ENCODE data around the gene CLSTN1.

Gene CLSTN1

DNA sequence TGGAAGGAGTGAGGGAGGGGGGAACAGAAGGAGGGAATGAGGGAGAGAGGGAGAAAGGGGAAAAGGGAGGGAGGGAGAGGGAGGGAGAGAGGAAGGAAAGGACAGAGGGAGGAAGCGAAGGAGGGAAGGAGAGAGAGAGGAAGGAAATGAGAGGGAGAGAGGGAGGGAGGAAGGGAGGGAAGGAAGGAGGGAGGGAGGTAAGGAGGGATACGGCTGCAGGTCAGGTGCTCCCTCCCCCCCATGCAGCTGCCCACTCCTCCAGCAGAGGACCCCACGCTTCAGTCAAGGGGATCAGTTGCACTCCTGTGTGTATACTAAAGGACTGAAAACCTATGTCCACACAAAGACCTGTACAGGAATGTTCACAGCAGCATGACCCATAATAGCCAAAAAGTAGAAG is 54.8 kb downstream of the CLSTN1 start:
- Histone ChIP-seq H2AK5ac (ENCODE audit: low read length) (no peak overlapping the region), H4K12ac (ENCODE audit: low read depth, low read length) (no peak overlapping the region), H3K4me3 (ENCODE audit: low read depth, low read length) (no peak overlapping the region), H3K9me3 (ENCODE audit: insufficient read depth, low read depth, low read length) (no peaks in the 10 kb centered on the region), H3K27me3 (ENCODE audit: insufficient read depth, low read length) (no peaks in the 10 kb centered on the region), H2BK120ac (ENCODE audit: insufficient read depth, low read length, poor library complexity) (no peak overlapping the region), H3K4ac (ENCODE audit: low read depth, low read length) (no peak overlapping the region), H4K91ac (ENCODE audit: low read depth, low read length) (no peak overlapping the region), H3K79me2 (ENCODE audit: control insufficient read depth, insufficient read depth, low read length, poor library complexity) (no peaks in the 10 kb centered on the region), H3K14ac (ENCODE audit: low read length) (no peak overlapping the region), H3K4me2 (ENCODE audit: low read length) (no peak overlapping the region), H3K27ac (ENCODE audit: low read depth, low read length) (no peak overlapping the region), H4K8ac (ENCODE audit: low read depth, low read length) (no peak overlapping the region), H2AFZ (ENCODE audit: insufficient read depth, low read length, poor library complexity) (no peak overlapping the region), H3K79me1 (ENCODE audit: low read length) (no peaks in the 10 kb centered on the region), H2BK12ac (ENCODE audit: low read length) (no peak overlapping the region), H3K23ac (ENCODE audit: low read length) (no peak overlapping the region), H3K36me3 (ENCODE audit: control insufficient read depth in 1 of 2, insufficient read depth in 2 of 2, low read length in 2 of 2) (peaks cover 2 to 5% of the 10 kb centered on the region in 2 experiments), H3K18ac (ENCODE audit: low read length) (no peak overlapping the region), H2BK5ac (ENCODE audit: low read depth, low read length, poor library complexity) (no peak overlapping the region), H3K9ac (ENCODE audit: low read length) (no peak overlapping the region), H3K4me1 (ENCODE audit: control insufficient read depth in 1 of 2, insufficient read depth in 2 of 2, low read length in 2 of 2) (no peaks in the 10 kb centered on the region)
- DNase-seq, result no peak
- no CpG with 5 or more reads among the region's 3 CpGs for WGBS (ENCODE audit: extremely low coverage, insufficient coverage, insufficient read length)

DNA sequence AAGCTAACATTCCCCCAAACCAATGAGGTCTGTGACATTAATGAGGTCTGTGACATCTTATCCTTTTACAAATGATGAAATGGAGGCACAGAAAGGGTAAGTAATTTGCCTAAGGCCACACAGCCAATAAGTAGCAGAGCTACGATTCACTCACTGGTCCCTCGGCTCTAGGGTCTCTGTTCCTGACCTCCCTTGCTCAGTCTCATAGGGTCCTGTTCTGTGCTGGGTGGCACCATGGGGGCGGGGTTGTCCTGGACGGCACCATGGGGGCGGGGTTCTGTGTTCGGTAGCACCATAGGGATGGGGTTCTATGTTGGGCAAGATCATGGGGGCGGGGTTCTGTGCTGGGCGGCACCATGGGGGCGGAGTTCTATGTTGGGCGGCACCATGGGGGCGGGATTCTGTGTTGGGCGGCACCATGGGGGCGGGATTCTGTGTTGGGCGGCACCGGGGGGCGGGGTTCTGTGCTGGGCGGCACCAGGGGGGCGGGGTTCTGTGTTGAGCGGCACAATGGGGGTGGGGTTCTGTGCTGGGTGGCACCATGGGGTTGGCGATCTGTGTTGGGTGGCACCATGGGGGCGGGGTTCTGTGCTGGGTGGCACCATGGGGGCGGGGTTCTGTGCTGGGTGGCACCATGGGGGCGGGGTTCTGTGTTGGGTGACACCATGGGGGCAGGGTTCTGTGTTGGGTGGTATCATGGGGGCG is 55.6 kb downstream of the CLSTN1 start:
- H3K23ac ChIP-seq (ENCODE audit: low read length), result no peak overlapping the region
- H3K9ac ChIP-seq (ENCODE audit: low read length), result no peak overlapping the region
- H3K4ac ChIP-seq (ENCODE audit: low read depth, low read length), result no peak overlapping the region
- H3K9me3 ChIP-seq (ENCODE audit: insufficient read depth, low read depth, low read length), result no peaks in the 10 kb centered on the region
- H2BK5ac ChIP-seq (ENCODE audit: low read depth, low read length, poor library complexity), result no peak overlapping the region
- H3K4me1 ChIP-seq (ENCODE audit: control insufficient read depth in 1 of 2, insufficient read depth in 2 of 2, low read length in 2 of 2), result no peaks in the 10 kb centered on the region
- H3K14ac ChIP-seq (ENCODE audit: low read length), result no peak overlapping the region
- H2AFZ ChIP-seq (ENCODE audit: insufficient read depth, low read length, poor library complexity), result no peak overlapping the region
- H2BK12ac ChIP-seq (ENCODE audit: low read length), result no peak overlapping the region
- no peak overlapping the region for H3K4me3 ChIP-seq (ENCODE audit: low read depth, low read length)
- no peak overlapping the region for H4K91ac ChIP-seq (ENCODE audit: low read depth, low read length)
- H3K79me2 ChIP-seq (ENCODE audit: control insufficient read depth, insufficient read depth, low read length, poor library complexity), result no peaks in the 10 kb centered on the region
- no peak overlapping the region for H3K4me2 ChIP-seq (ENCODE audit: low read length)
- H4K8ac ChIP-seq (ENCODE audit: low read depth, low read length), result no peak overlapping the region
- DNase-seq, result peak in 1 of 2 donors; percentile 37
- no peaks in the 10 kb centered on the region for H3K79me1 ChIP-seq (ENCODE audit: low read length)
- H2BK120ac ChIP-seq (ENCODE audit: insufficient read depth, low read length, poor library complexity), result no peak overlapping the region
- H3K27ac ChIP-seq (ENCODE audit: low read depth, low read length), result no peak overlapping the region
- H3K36me3 ChIP-seq (ENCODE audit: control insufficient read depth in 1 of 2, insufficient read depth in 2 of 2, low read length in 2 of 2), result peaks cover 2 to 7% of the 10 kb centered on the region in 2 experiments
- H3K27me3 ChIP-seq (ENCODE audit: insufficient read depth, low read length), result no peaks in the 10 kb centered on the region
- H4K12ac ChIP-seq (ENCODE audit: low read depth, low read length), result no peak overlapping the region
- no CpG with 5 or more reads among the region's 24 CpGs for WGBS (ENCODE audit: extremely low coverage, insufficient coverage, insufficient read length)
- no peak overlapping the region for H3K18ac ChIP-seq (ENCODE audit: low read length)
- H2AK5ac ChIP-seq (ENCODE audit: low read length), result no peak overlapping the region

DNA sequence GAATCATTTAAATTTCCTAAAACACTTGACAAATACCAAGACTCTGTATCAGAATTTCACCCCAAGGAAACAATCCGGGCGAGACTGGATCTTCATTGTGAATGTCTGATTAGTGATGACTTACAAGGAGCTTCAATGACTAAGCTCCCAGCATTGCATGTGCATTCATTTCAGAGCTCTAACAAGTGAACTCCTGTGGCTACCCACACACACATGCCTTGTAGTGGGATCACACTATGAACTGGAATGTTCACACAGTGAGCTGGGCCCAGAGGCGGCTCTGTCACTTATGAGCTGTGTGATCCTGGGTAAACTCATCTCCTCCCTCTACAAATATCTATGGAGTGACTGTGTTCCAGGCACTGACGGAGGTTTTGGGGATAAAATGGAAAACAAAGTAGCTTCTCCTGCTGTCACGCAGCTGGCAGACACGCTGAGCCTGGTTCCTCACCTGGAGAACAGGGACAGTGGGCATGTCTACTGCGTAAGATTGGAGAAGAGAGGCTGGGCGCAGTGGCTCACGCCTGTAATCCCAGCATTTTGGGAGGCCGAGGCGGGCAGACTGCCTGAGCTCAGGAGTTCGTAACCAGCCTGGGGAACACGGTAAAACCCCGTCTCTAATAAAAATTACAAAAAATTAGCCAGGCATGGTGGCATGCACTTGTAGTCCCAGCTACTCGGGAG is 56.9 kb downstream of the CLSTN1 start:
- Histone ChIP-seq H3K27me3 (ENCODE audit: insufficient read depth, low read length) (no peaks in the 10 kb centered on the region), H3K79me2 (ENCODE audit: control insufficient read depth, insufficient read depth, low read length, poor library complexity) (no peaks in the 10 kb centered on the region), H3K14ac (ENCODE audit: low read length) (no peak overlapping the region), H3K27ac (ENCODE audit: low read depth, low read length) (no peak overlapping the region), H2BK12ac (ENCODE audit: low read length) (no peak overlapping the region), H4K12ac (ENCODE audit: low read depth, low read length) (no peak overlapping the region), H3K36me3 (ENCODE audit: control insufficient read depth in 1 of 2, insufficient read depth in 2 of 2, low read length in 2 of 2) (peaks cover under 1 to 3% of the 10 kb centered on the region in 2 experiments), H2BK120ac (ENCODE audit: insufficient read depth, low read length, poor library complexity) (no peak overlapping the region), H3K4me3 (ENCODE audit: low read depth, low read length) (no peak overlapping the region), H4K91ac (ENCODE audit: low read depth, low read length) (no peak overlapping the region), H3K23ac (ENCODE audit: low read length) (no peak overlapping the region), H3K4me1 (ENCODE audit: control insufficient read depth in 1 of 2, insufficient read depth in 2 of 2, low read length in 2 of 2) (no peaks in the 10 kb centered on the region), H3K18ac (ENCODE audit: low read length) (no peak overlapping the region), H3K4me2 (ENCODE audit: low read length) (no peak overlapping the region), H2AFZ (ENCODE audit: insufficient read depth, low read length, poor library complexity) (no peak overlapping the region), H4K8ac (ENCODE audit: low read depth, low read length) (no peak overlapping the region), H3K9ac (ENCODE audit: low read length) (no peak overlapping the region), H3K4ac (ENCODE audit: low read depth, low read length) (no peak overlapping the region), H3K9me3 (ENCODE audit: insufficient read depth, low read depth, low read length) (no peaks in the 10 kb centered on the region), H3K79me1 (ENCODE audit: low read length) (no peaks in the 10 kb centered on the region), H2BK5ac (ENCODE audit: low read depth, low read length, poor library complexity) (no peak overlapping the region), H2AK5ac (ENCODE audit: low read length) (no peak overlapping the region)
- DNase-seq, result peak; percentile 99
- WGBS (ENCODE audit: extremely low coverage, insufficient coverage, insufficient read length), result no CpG with 5 or more reads among the region's 15 CpGs

DNA sequence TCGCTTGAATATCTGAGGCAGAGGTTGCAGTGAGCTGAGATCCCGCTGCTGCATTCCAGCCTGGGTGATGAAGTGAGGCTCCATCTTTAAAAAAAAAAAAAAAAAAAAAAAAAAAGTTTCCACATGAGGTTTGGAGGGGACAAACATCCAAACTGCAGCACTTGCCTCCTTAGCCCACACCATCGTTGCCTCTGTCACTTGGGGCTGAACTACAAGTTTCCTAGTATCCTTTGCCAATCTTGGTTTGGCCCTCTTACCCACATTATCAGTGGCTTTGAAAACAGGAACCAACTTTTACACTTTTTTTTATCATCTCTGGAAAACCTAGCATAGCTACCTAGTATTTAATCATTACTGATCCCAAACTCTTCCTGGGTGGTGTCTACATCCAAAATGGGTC is 59.2 kb downstream of the CLSTN1 start:
- Histone ChIP-seq H2BK120ac (ENCODE audit: insufficient read depth, low read length, poor library complexity) (no peak overlapping the region), H3K14ac (ENCODE audit: low read length) (no peak overlapping the region), H2BK12ac (ENCODE audit: low read length) (no peak overlapping the region), H3K9me3 (ENCODE audit: insufficient read depth, low read depth, low read length) (no peaks in the 10 kb centered on the region), H3K23ac (ENCODE audit: low read length) (no peak overlapping the region), H3K4ac (ENCODE audit: low read depth, low read length) (no peak overlapping the region), H3K79me2 (ENCODE audit: control insufficient read depth, insufficient read depth, low read length, poor library complexity) (no peaks in the 10 kb centered on the region), H3K18ac (ENCODE audit: low read length) (no peak overlapping the region), H3K36me3 (ENCODE audit: control insufficient read depth in 1 of 2, insufficient read depth in 2 of 2, low read length in 2 of 2) (peaks cover 2 to 3% of the 10 kb centered on the region in 2 experiments), H2AFZ (ENCODE audit: insufficient read depth, low read length, poor library complexity) (no peak overlapping the region), H3K4me3 (ENCODE audit: low read depth, low read length) (no peak overlapping the region), H3K27ac (ENCODE audit: low read depth, low read length) (no peak overlapping the region), H3K4me1 (ENCODE audit: control insufficient read depth in 1 of 2, insufficient read depth in 2 of 2, low read length in 2 of 2) (no peaks in the 10 kb centered on the region), H3K4me2 (ENCODE audit: low read length) (no peak overlapping the region), H2AK5ac (ENCODE audit: low read length) (no peak overlapping the region), H2BK5ac (ENCODE audit: low read depth, low read length, poor library complexity) (no peak overlapping the region), H3K79me1 (ENCODE audit: low read length) (no peaks in the 10 kb centered on the region), H3K27me3 (ENCODE audit: insufficient read depth, low read length) (no peaks in the 10 kb centered on the region), H4K8ac (ENCODE audit: low read depth, low read length) (no peak overlapping the region), H4K91ac (ENCODE audit: low read depth, low read length) (no peak overlapping the region), H4K12ac (ENCODE audit: low read depth, low read length) (no peak overlapping the region), H3K9ac (ENCODE audit: low read length) (no peak overlapping the region)
- no CpG with 5 or more reads among the region's 3 CpGs for WGBS (ENCODE audit: extremely low coverage, insufficient coverage, insufficient read length)
- DNase-seq, result no peak

Data from trophoblast cell (in vitro differentiated cells and primary cell).